ENCODE measurements around the gene NEDD4.

NEDD4 gene

DNA sequence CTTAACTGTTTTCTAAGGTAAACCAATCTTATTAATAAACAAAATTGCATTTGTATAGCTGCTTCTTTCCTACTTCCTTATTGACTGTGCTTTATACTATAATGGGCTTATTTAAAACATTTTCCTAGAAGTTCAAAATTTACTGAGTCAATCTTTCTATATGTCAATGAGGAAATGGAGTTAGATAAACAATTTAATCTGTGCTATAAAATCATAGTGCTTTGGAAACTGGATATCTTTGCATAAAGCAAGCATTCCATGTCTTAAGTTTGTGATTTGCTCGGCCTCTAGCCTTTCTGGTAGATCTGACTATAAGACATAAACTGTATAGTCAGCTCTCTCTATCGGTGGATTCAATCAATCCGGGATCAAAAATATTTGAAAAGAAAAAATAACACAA, 99.6 kb downstream of the NEDD4 start:
- TF ChIP-seq, protein P1, sequence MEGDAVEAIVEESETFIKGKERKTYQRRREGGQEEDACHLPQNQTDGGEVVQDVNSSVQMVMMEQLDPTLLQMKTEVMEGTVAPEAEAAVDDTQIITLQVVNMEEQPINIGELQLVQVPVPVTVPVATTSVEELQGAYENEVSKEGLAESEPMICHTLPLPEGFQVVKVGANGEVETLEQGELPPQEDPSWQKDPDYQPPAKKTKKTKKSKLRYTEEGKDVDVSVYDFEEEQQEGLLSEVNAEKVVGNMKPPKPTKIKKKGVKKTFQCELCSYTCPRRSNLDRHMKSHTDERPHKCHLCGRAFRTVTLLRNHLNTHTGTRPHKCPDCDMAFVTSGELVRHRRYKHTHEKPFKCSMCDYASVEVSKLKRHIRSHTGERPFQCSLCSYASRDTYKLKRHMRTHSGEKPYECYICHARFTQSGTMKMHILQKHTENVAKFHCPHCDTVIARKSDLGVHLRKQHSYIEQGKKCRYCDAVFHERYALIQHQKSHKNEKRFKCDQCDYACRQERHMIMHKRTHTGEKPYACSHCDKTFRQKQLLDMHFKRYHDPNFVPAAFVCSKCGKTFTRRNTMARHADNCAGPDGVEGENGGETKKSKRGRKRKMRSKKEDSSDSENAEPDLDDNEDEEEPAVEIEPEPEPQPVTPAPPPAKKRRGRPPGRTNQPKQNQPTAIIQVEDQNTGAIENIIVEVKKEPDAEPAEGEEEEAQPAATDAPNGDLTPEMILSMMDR (IDR thresholded peaks at IDR 0.05; ENCODE audit: control insufficient read depth, extremely low read depth, insufficient read depth), result no peak
- no peak overlapping the region for H3K4me3 ChIP-seq (ENCODE audit: low read depth, low read length)
- peak; percentile 53 for DNase-seq (ENCODE audit: low read depth)

DNA sequence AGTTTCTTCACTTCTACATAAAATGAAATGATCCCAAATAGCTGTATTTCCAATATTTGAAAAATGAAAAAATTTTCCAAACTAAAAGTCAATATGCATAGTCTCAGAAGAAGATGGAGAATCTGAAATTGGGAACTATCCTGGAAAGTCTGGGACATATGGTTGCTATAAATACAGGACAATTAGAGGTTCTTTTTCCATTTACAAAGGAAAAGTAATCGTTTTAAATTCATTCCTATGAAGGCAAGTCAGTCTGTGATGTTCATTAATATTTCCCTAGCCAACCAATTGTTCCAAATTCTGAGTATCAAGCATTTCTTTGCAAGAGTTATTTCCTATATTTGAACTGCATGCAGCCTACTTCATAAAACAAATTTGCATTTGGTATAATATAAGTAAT, 102.2 kb downstream of the NEDD4 start:
- H3K4me3 ChIP-seq (ENCODE audit: low read depth, low read length), result no peak overlapping the region
- TF ChIP-seq, protein P1 (IDR thresholded peaks at IDR 0.05; ENCODE audit: control insufficient read depth, extremely low read depth, insufficient read depth), result no peak
- DNase-seq (ENCODE audit: low read depth), result no peak

DNA sequence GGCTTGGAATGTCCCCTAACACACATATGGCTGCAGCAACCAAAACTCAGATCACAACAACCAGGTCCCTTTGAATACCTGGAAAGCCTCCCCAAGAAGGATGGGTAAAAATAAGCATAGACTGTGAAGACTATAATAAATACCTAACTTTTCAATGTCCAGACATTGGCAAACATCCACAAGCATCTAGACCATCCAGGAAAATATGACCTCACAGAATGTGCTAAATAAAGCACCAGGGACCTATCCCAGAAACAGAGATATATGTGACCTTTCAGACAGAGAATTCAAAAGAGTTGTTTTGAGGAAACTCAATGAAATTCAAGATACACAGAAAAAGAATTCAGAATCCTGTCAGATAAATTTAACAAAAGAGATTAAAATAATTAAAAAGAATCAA, 109.2 kb downstream of the NEDD4 start:
- H3K4me3 ChIP-seq (ENCODE audit: low read depth, low read length), result no peak overlapping the region
- TF ChIP-seq, protein P1 (IDR thresholded peaks at IDR 0.05; ENCODE audit: control insufficient read depth, extremely low read depth, insufficient read depth), result no peak
- no peak for DNase-seq (ENCODE audit: low read depth)

DNA sequence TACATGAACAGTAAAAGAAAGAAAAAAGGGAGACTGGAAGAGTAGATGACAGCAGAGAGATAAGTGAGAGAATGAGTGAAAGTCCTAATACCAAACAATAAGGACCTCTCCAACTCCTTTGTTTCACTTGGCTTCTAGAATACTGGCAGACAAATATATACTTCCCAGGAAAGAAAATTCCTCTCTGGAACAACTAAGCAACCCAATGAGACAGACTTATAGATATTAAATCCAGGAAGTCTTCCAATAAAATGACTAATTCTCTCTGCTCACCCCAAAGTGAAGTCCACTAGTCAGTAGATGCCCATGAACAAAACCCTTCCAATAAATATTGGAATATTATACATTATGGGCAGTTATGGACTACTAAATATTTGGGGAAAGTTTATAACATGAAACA, 114.2 kb downstream of the NEDD4 start:
- TF ChIP-seq, protein P1 (IDR thresholded peaks at IDR 0.05; ENCODE audit: control insufficient read depth, extremely low read depth, insufficient read depth), result no peak
- no peak for DNase-seq (ENCODE audit: low read depth)
- H3K4me3 ChIP-seq (ENCODE audit: low read depth, low read length), result no peak overlapping the region

DNA sequence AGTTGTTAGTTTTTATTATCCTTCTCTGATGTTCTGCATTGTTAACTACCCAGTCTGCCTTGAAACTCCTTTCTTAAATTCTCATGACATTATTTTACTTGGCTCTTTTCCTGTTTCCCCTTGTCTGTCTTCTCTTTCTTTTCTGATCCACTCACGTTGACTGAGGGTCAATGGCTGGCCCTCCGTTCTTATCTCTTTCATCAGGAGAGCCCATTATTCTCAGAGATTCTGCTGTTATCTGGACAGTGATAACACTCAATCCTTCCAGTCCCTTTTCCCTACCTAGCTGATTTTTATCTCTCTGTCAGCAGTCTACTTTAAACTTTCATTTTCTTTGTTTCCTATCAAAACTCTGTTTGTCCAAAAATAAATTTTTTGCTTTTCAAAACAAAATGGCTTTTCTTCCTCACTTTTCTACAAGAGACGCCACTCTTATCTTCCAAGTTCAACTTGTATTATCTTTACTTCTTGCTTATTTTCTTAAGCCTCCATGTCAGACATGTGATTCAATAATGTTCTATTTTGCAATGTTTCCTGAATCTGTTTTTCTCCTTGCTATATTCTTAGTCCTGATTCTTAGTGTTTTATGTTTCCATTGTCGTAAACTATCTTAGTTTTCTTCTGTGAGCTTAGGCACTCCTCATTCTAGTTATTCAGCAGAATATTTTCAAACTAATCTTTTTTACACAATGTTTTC, 120.2 kb downstream of the NEDD4 start:
- no peak overlapping the region for H3K4me3 ChIP-seq (ENCODE audit: low read depth, low read length)
- no peak for DNase-seq (ENCODE audit: low read depth)
- TF ChIP-seq, protein P1 (IDR thresholded peaks at IDR 0.05; ENCODE audit: control insufficient read depth, extremely low read depth, insufficient read depth), result no peak

DNA sequence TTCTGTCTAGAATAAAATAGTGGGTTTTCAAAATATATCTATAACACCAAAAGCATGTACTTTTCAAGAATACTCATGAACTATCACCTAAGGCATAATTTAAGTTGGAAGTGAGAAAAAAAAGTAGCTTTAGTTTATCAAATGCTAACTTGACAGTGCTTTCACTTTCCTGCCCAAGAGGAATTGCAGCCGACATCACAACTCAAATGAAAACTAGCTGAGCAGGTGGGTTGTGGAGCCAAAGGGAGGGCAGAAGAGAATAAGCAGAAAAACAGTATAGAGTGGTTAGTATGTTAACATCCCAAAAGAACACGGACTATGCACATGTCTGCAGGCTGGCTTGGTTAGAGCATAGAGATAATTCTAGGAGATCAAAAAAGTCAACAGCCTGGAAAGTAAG, 120.9 kb downstream of the NEDD4 start:
- no peak for DNase-seq (ENCODE audit: low read depth)
- TF ChIP-seq, protein P1 (IDR thresholded peaks at IDR 0.05; ENCODE audit: control insufficient read depth, extremely low read depth, insufficient read depth), result no peak
- no peak overlapping the region for H3K4me3 ChIP-seq (ENCODE audit: low read depth, low read length)

DNA sequence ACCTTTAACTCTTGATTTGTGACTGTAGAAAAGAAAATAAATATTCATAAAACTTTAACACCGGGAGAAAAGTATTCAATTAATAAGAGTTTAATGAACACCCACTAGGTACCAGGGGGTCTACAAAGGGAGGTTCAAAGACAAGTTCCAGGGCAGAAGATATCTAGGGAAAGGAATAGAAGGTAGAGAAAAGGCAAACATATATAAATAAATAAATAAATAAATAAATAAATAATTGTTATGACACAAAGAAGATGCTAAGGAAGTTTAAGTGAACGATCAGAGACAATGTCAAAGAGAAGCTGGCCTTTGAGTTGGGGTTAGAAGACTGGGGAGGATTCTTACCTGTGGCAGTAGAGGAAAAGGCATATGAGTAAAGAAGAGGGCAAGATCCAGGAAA, 123.8 kb downstream of the NEDD4 start:
- H3K4me3 ChIP-seq (ENCODE audit: low read depth, low read length), result no peak overlapping the region
- DNase-seq (ENCODE audit: low read depth), result no peak
- TF ChIP-seq, protein P1 (IDR thresholded peaks at IDR 0.05; ENCODE audit: control insufficient read depth, extremely low read depth, insufficient read depth), result no peak

Measured in LNCaP clone FGC (cell line).